WTC11 (cell line): Measurements from ENCODE around the gene ALAS2. TPM values are rescaled to one million over a fixed set of nuclear protein-coding genes. Genes with fewer than 3 reads are reported as not detected.

Experiments
- total RNA-seq: library from RNA; stranded (reverse); gene quantifications from 3 replicates; pipeline ENCODE4 v1.2.3, GENCODE V29; 2021

Gene ALAS2
- total RNA-seq, 1 experiment from 2014 or later: 0.35 TPM

Other genes starting within 250 kb of the ALAS2 start
- 0.02 to 0.05 TPM (median 0.04 TPM) in 3 replicates for gene ITIH6, start 232.7 kb downstream of the ALAS2 start, total RNA-seq
- gene MAGED2, start 223.2 kb downstream of the ALAS2 start, total RNA-seq: 136 to 140 TPM (median 138 TPM) in 3 replicates
- gene TRO, start 110.2 kb downstream of the ALAS2 start, total RNA-seq: 39.6 to 51.0 TPM (median 41.6 TPM) in 3 replicates
- 0.42 to 1.1 TPM (median 0.60 TPM) in 3 replicates for gene PFKFB1, start 36.8 kb downstream of the ALAS2 start, total RNA-seq
- gene APEX2, start 30.6 kb downstream of the ALAS2 start, total RNA-seq: 18.7 to 19.9 TPM (median 19.3 TPM) in 3 replicates
- 0.46 to 0.94 TPM (median 0.92 TPM) in 3 replicates for gene PAGE2B, start 44.1 kb upstream of the ALAS2 start, total RNA-seq
- gene PAGE2, start 58.0 kb upstream of the ALAS2 start, total RNA-seq: not detected in 3 replicates
- not detected in 3 replicates for gene PAGE5, start 189.4 kb upstream of the ALAS2 start, total RNA-seq
- not detected in 3 replicates for gene PAGE3, start 233.9 kb upstream of the ALAS2 start, total RNA-seq